ENCODE data around the gene BMPR1B. TPM values are rescaled to one million over a fixed set of nuclear protein-coding genes. Genes with fewer than 3 reads are reported as not detected.

Gene BMPR1B
- total RNA-seq, 1 experiment from 2014 or later, result 0.35 TPM

GRCh38 chr4:95017305-95018064 is 259.7 kb downstream of the BMPR1B start:
- no CpG with 5 or more reads among the region's 3 CpGs for WGBS (ENCODE audit: extremely low coverage, insufficient read length, low lambda C conversion rate)

More at GRCh38 chr4:95017305-95018064, 259.7 kb downstream of the BMPR1B start:
- Histone ChIP-seq H4K5ac (ENCODE audit: insufficient read length, low read depth, low read length) (no peak overlapping the region), H3K4me1 (ENCODE audit: insufficient read depth, low read length) (no peaks in the 10 kb centered on the region), H4K91ac (ENCODE audit: insufficient read length, low read depth, low read length) (no peak overlapping the region), H2BK120ac (ENCODE audit: low read depth, low read length, poor library complexity, severe bottlenecking) (no peak overlapping the region), H2BK20ac (ENCODE audit: low read depth, low read length, poor library complexity, severe bottlenecking) (no peak overlapping the region), H3K9ac (ENCODE audit: extremely low read depth, insufficient read length, low read length) (no peak overlapping the region), H4K8ac (replicated peaks; ENCODE audit: insufficient read length, low read depth, low read length) (no peak overlapping the region), H2AK5ac (ENCODE audit: insufficient read length, low read length) (no peak overlapping the region), H2BK12ac (ENCODE audit: insufficient read length, low read depth, low read length) (no peak overlapping the region), H3K79me2 (ENCODE audit: insufficient read depth, low read length) (no peaks in the 10 kb centered on the region), H3K18ac (ENCODE audit: insufficient read length, low read depth, low read length) (no peak overlapping the region), H3K23me2 (ENCODE audit: insufficient read length, low read depth, low read length, poor library complexity, severe bottlenecking) (no peaks in the 10 kb centered on the region), H3K23ac (ENCODE audit: insufficient read length, low read depth, low read length) (no peak overlapping the region), H3K27me3 (ENCODE audit: insufficient read depth, low read length) (no peaks in the 10 kb centered on the region), H4K20me1 (ENCODE audit: control insufficient read depth, insufficient read depth, insufficient read length) (no peaks in the 10 kb centered on the region), H3K4ac (ENCODE audit: low read depth, low read length) (no peak overlapping the region), H3K9me3 (ENCODE audit: control insufficient read depth, low read depth, low read length) (no peaks in the 10 kb centered on the region), H3K56ac (ENCODE audit: insufficient read length, low read depth, low read length) (no peak overlapping the region), H3K4me2 (ENCODE audit: insufficient read depth, insufficient read length, low read length) (no peak overlapping the region), H2BK15ac (ENCODE audit: low read depth, low read length) (no peak overlapping the region), H3T11ph (ENCODE audit: low read length) (no peak overlapping the region), H2AFZ (ENCODE audit: low read length) (no peak overlapping the region), H2BK5ac (ENCODE audit: insufficient read length, low read length) (no peak overlapping the region), H3K79me1 (ENCODE audit: insufficient read depth, low read depth, low read length, poor library complexity, severe bottlenecking) (no peaks in the 10 kb centered on the region), H3K27ac (ENCODE audit: insufficient read length, low read depth, low read length) (no peak overlapping the region), H3K14ac (ENCODE audit: insufficient read depth, low read length) (no peak overlapping the region)
- Mint-ChIP-seq H3K27me3 (ENCODE audit: low read depth) (no peaks in the 10 kb centered on the region), H3K4me1 (peaks cover 2% of the 10 kb centered on the region in 2 experiments; a peak in 2 of 4 replicates), H3K36me3 (ENCODE audit: insufficient read depth in 1 of 3, low read depth in 3 of 3) (no peaks in the 10 kb centered on the region), H3K4me3 (no peak overlapping the region), H3K27ac (no peak overlapping the region), H3K9me3 (no peaks in the 10 kb centered on the region)
- no peak for DNase-seq
- TF ChIP-seq CTCF (conservative IDR thresholded peaks at IDR 0.05), result no peak

Data from H9 (cell line).